HUES48 (cell line): ENCODE measurements around the gene RFX1.

Experiments used
- H3K27ac ChIP-seq: one replicate; pipeline ENCODE4 v1.7.0; 2013; ENCODE audit warnings: low read depth, low read length, inconsistent platforms
- H3K27me3 ChIP-seq: 2 replicates; pipeline ENCODE4 v1.6.1; 2013; ENCODE audit warnings: mild to moderate bottlenecking, low read length; ENCODE audit not compliant: control insufficient read depth, insufficient read depth
- H3K36me3 ChIP-seq: 2 replicates; pipeline ENCODE4 v1.6.1; 2013; ENCODE audit warnings: low read length; ENCODE audit not compliant: control insufficient read depth, insufficient read depth
- H3K4me1 ChIP-seq: 2 replicates; pipeline ENCODE4 v1.6.1; 2013; ENCODE audit warnings: mild to moderate bottlenecking, low read length; ENCODE audit not compliant: control insufficient read depth, insufficient read depth
- H3K4me3 ChIP-seq: 2 replicates; pipeline ENCODE4 v1.5.1; 2013; ENCODE audit warnings: mild to moderate bottlenecking, low read depth, low read length
- H3K9ac ChIP-seq: 2 replicates; pipeline ENCODE4 v1.6.1; 2013; ENCODE audit warnings: mild to moderate bottlenecking, low read depth, low read length, moderate library complexity
- H3K9me3 ChIP-seq: 2 replicates; pipeline ENCODE4 v1.6.1; 2013; ENCODE audit warnings: low read length; ENCODE audit not compliant: control insufficient read depth, insufficient read depth

The RFX1 gene

GRCh38 chr19:13946414-13946813 is 59.7 kb downstream of the RFX1 start:
- no peak overlapping the region for H3K9ac ChIP-seq
- no peaks in the 10 kb centered on the region for H3K9me3 ChIP-seq
- no peak overlapping the region for H3K27ac ChIP-seq

GRCh38 chr19:13942023-13942684 is 64.0 kb downstream of the RFX1 start:
- H3K36me3 ChIP-seq = no peaks in the 10 kb centered on the region
- H3K27me3 ChIP-seq = no peaks in the 10 kb centered on the region
- H3K4me3 ChIP-seq = no peak overlapping the region
- H3K27ac ChIP-seq = no peak overlapping the region
- H3K9ac ChIP-seq = no peak overlapping the region
- no peaks in the 10 kb centered on the region for H3K9me3 ChIP-seq
- H3K4me1 ChIP-seq = 0 out of 2 replicates have a peak, but pooled peaks cover 3% of the 10 kb centered on the region

More at GRCh38 chr19:13946414-13946813, 59.7 kb downstream of the RFX1 start:
- no peaks in the 10 kb centered on the region for H3K27me3 ChIP-seq
- no peaks in the 10 kb centered on the region for H3K4me1 ChIP-seq
- H3K36me3 ChIP-seq = no peaks in the 10 kb centered on the region
- no peak overlapping the region for H3K4me3 ChIP-seq

GRCh38 chr19:13938301-13939064 is 67.6 kb downstream of the RFX1 start, which contains the start of gene PODNL1:
PODNL1 (minus strand) TSS chr19:13938417; CDS start chr19:13938181, 236 bp downstream.
- Histone ChIP-seq H3K9me3 (no peaks in the 10 kb centered on the region), H3K4me3 (no peak within 1 kb of the TSS), H3K4me1 (peaks cover 8% of the 10 kb centered on the region; the same call in 1 of the 2 replicates), H3K27ac (no peak within 1 kb of the TSS), H3K27me3 (no peaks in the 10 kb centered on the region), H3K36me3 (no peaks in the 10 kb centered on the region), H3K9ac (no peak within 1 kb of the TSS)

GRCh38 chr19:13937479-13938300 is 68.4 kb downstream of the RFX1 start:
- no peak overlapping the region for H3K4me3 ChIP-seq
- no peak overlapping the region for H3K27ac ChIP-seq
- no peaks in the 10 kb centered on the region for H3K27me3 ChIP-seq
- H3K36me3 ChIP-seq = no peaks in the 10 kb centered on the region
- peaks cover 8% of the 10 kb centered on the region; the same call in 1 of the 2 replicates for H3K4me1 ChIP-seq
- H3K9me3 ChIP-seq = no peaks in the 10 kb centered on the region
- no peak overlapping the region for H3K9ac ChIP-seq

- H3K4me3 ChIP-seq = no peak overlapping the region
- H3K27me3 ChIP-seq = no peaks in the 10 kb centered on the region
- H3K9me3 ChIP-seq = no peaks in the 10 kb centered on the region
- no peak overlapping the region for H3K9ac ChIP-seq
- no peak overlapping the region for H3K27ac ChIP-seq
- H3K4me1 ChIP-seq = peaks cover 8% of the 10 kb centered on the region; the same call in 1 of the 2 replicates
- peaks cover 1% of the 10 kb centered on the region; the same call in 1 of the 2 replicates for H3K36me3 ChIP-seq
These were observed 70.2 kb downstream of the RFX1 start for GRCh38 chr19:13935765-13936510.

- Histone ChIP-seq H3K36me3 (peaks cover 10% of the 10 kb centered on the region; the same call in 1 of the 2 replicates), H3K27me3 (no peaks in the 10 kb centered on the region), H3K4me1 (peaks cover 8% of the 10 kb centered on the region; the same call in 1 of the 2 replicates), H3K9ac (no peak overlapping the region), H3K9me3 (no peaks in the 10 kb centered on the region), H3K27ac (no peak overlapping the region), H3K4me3 (no peak overlapping the region)
These were observed 71.4 kb downstream of the RFX1 start for GRCh38 chr19:13934785-13935109.

- H3K9me3 ChIP-seq = no peaks in the 10 kb centered on the region
- H3K27ac ChIP-seq = no peak overlapping the region
- no peaks in the 10 kb centered on the region for H3K27me3 ChIP-seq
- no peak overlapping the region for H3K9ac ChIP-seq
- H3K36me3 ChIP-seq = peaks cover 16% of the 10 kb centered on the region; the same call in 1 of the 2 replicates
- H3K4me1 ChIP-seq = peaks cover 8% of the 10 kb centered on the region; the same call in 1 of the 2 replicates
- no peak overlapping the region for H3K4me3 ChIP-seq
These were observed 73.2 kb downstream of the RFX1 start for GRCh38 chr19:13932911-13933393.

- no peaks in the 10 kb centered on the region for H3K27me3 ChIP-seq
- peaks cover 20% of the 10 kb centered on the region for H3K36me3 ChIP-seq
- H3K4me3 ChIP-seq = no peak overlapping the region
- no peak overlapping the region for H3K27ac ChIP-seq
- H3K9ac ChIP-seq = no peak overlapping the region
- H3K9me3 ChIP-seq = no peaks in the 10 kb centered on the region
- peaks cover 5% of the 10 kb centered on the region; the same call in 1 of the 2 replicates for H3K4me1 ChIP-seq
These were observed 73.9 kb downstream of the RFX1 start for GRCh38 chr19:13932149-13932637.

GRCh38 chr19:13931391-13932148 is 74.5 kb downstream of the RFX1 start:
- H3K36me3 ChIP-seq = peaks cover 26% of the 10 kb centered on the region
- H3K9ac ChIP-seq = no peak overlapping the region

More at GRCh38 chr19:13931391-13932148, 74.5 kb downstream of the RFX1 start:
- H3K27me3 ChIP-seq = no peaks in the 10 kb centered on the region
- H3K27ac ChIP-seq = no peak overlapping the region
- H3K4me1 ChIP-seq = peaks cover 5% of the 10 kb centered on the region; the same call in 1 of the 2 replicates
- no peak overlapping the region for H3K4me3 ChIP-seq
- no peaks in the 10 kb centered on the region for H3K9me3 ChIP-seq
